Measurements from ENCODE around the gene EIPR1.

DNA sequence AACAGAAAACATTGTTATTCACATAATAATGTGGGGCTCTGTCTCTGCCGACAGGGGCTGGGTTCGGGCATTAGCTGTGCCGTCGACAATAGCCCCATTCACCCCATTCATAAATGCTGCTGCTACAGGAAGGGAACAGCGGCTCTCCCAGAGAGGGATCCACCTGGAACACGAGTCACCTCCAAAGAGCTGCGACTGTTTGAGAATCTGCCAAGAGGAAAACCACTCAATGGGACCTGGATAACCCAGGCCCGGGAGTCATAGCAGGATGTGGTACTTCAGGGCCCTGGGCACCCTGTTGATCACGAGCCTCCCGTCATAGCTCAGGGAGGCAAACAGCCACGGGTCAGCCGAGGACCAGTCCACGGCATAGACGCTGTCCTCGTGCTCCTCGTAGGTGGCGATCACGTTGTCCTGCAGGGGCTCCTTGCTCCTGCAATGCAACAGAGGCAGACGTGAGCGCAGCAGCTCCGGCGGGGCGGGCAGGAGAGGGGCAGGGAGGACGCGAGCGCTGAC, 188.5 kb downstream of the EIPR1 start:
- no peak for TF ChIP-seq POLR2A (IDR thresholded peaks at IDR 0.05)
- TF ChIP-seq, protein P1, sequence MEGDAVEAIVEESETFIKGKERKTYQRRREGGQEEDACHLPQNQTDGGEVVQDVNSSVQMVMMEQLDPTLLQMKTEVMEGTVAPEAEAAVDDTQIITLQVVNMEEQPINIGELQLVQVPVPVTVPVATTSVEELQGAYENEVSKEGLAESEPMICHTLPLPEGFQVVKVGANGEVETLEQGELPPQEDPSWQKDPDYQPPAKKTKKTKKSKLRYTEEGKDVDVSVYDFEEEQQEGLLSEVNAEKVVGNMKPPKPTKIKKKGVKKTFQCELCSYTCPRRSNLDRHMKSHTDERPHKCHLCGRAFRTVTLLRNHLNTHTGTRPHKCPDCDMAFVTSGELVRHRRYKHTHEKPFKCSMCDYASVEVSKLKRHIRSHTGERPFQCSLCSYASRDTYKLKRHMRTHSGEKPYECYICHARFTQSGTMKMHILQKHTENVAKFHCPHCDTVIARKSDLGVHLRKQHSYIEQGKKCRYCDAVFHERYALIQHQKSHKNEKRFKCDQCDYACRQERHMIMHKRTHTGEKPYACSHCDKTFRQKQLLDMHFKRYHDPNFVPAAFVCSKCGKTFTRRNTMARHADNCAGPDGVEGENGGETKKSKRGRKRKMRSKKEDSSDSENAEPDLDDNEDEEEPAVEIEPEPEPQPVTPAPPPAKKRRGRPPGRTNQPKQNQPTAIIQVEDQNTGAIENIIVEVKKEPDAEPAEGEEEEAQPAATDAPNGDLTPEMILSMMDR (IDR thresholded peaks at IDR 0.05): no peak
